Neuronal stem cell (in vitro differentiated cells): ENCODE measurements around the gene KCNK18. TPM values are rescaled to one million over a fixed set of nuclear protein-coding genes. Genes with fewer than 3 reads are reported as not detected.
A peak's percentile ranks its signal among the peaks of the same experiment; 100 is the strongest.

Experiments used
- DNase-seq: peaks from one replicate; pipeline ENCODE4 v3.0.0-alpha.2; 2013; ENCODE audit warnings: low spot score
- H2AFZ ChIP-seq: one replicate; pipeline ENCODE4 v1.6.1; 2013; ENCODE audit warnings: mild to moderate bottlenecking, low read length, inconsistent platforms
- H2AK5ac ChIP-seq: 2 replicates; pipeline ENCODE4 v1.6.1; 2013; ENCODE audit warnings: low read depth, mild to moderate bottlenecking, inconsistent platforms, low read length, moderate library complexity, mixed read lengths
- H2BK120ac ChIP-seq: 2 replicates; pipeline ENCODE4 v1.6.1; 2013; ENCODE audit warnings: low read depth, mild to moderate bottlenecking, inconsistent platforms, low read length, moderate library complexity, mixed read lengths
- H2BK12ac ChIP-seq: one replicate; pipeline ENCODE4 v1.6.1; 2013; ENCODE audit warnings: low read length, inconsistent platforms
- H2BK15ac ChIP-seq: 2 replicates; pipeline ENCODE4 v1.6.1; 2013; ENCODE audit warnings: mild to moderate bottlenecking, low read length, inconsistent platforms, mixed read lengths
- H2BK5ac ChIP-seq: one replicate; pipeline ENCODE4 v1.6.1; 2013; ENCODE audit warnings: inconsistent platforms, mild to moderate bottlenecking, low read length, moderate library complexity
- H3K14ac ChIP-seq: one replicate; pipeline ENCODE4 v1.6.1; 2013; ENCODE audit warnings: low read length, inconsistent platforms
- H3K18ac ChIP-seq: 2 replicates; pipeline ENCODE4 v1.6.1; 2013; ENCODE audit warnings: low read length, inconsistent platforms
- H3K23ac ChIP-seq: 2 replicates; pipeline ENCODE4 v1.6.1; 2013; ENCODE audit warnings: low read depth, mild to moderate bottlenecking, mixed read lengths, low read length, inconsistent platforms; ENCODE audit not compliant: poor library complexity
- H3K27ac ChIP-seq: replicated peaks from 3 replicates; pipeline ENCODE4 v1.5.1; 2013; ENCODE audit warnings: low read length, inconsistent platforms
- H3K27me3 ChIP-seq, 3 experiments: 2 replicates each; pipeline ENCODE4 v1.6.1; 2013; ENCODE audit warnings: low read length in 3 of 3, mild to moderate bottlenecking in 2 of 3, inconsistent platforms in 1 of 3, low read depth in 1 of 3, mixed read lengths in 1 of 3, moderate library complexity in 1 of 3; ENCODE audit not compliant: control insufficient read depth in 3 of 3, insufficient read depth in 3 of 3
- H3K36me3 ChIP-seq, 2 donors: replicated peaks in 1 of 2; 2 replicates each; pipeline ENCODE4 v1.6.1; 2013; ENCODE audit warnings: low read length in 2 of 2; ENCODE audit not compliant: control insufficient read depth in 2 of 2, insufficient read depth in 2 of 2
- H3K4ac ChIP-seq: 2 replicates; pipeline ENCODE4 v1.6.1; 2013; ENCODE audit warnings: inconsistent platforms, mild to moderate bottlenecking, low read length, moderate library complexity
- H3K4me1 ChIP-seq, 2 donors: 1 replicate in 1 of 2; 2 replicates in 1 of 2; pipeline ENCODE4 v1.6.1; 2013; ENCODE audit warnings: low read length in 2 of 2, low read depth in 1 of 2; ENCODE audit not compliant: control insufficient read depth in 2 of 2, insufficient read depth in 1 of 2
- H3K4me2 ChIP-seq: one replicate; pipeline ENCODE4 v1.6.1; 2013; ENCODE audit warnings: mild to moderate bottlenecking, low read length, inconsistent platforms; ENCODE audit not compliant: insufficient read depth, poor library complexity, severe bottlenecking
- H3K4me3 ChIP-seq, 2 donors: 2 replicates each; pipeline ENCODE4 v1.5.1; 2013; ENCODE audit warnings: low read length in 2 of 2, mild to moderate bottlenecking in 2 of 2, inconsistent platforms in 1 of 2, moderate library complexity in 1 of 2
- H3K79me1 ChIP-seq: one replicate; pipeline ENCODE4 v1.6.1; 2013; ENCODE audit warnings: low read depth, mild to moderate bottlenecking, inconsistent platforms, low read length, moderate library complexity
- H3K9ac ChIP-seq: one replicate; pipeline ENCODE4 v1.6.1; 2013; ENCODE audit warnings: mild to moderate bottlenecking, low read depth, low read length, inconsistent platforms; ENCODE audit not compliant: poor library complexity
- H3K9me3 ChIP-seq, 2 donors: replicated peaks in 1 of 2; 2 replicates each; pipeline versions ENCODE3 to v1.6.1; 2013; ENCODE audit warnings: low read length in 2 of 2, mild to moderate bottlenecking in 2 of 2, inconsistent platforms in 1 of 2, low read depth in 1 of 2, mixed read lengths in 1 of 2, moderate library complexity in 1 of 2; ENCODE audit not compliant: control insufficient read depth in 2 of 2, insufficient read depth in 1 of 2
- H4K8ac ChIP-seq: one replicate; pipeline ENCODE4 v1.6.1; 2013; ENCODE audit warnings: low read depth, mild to moderate bottlenecking, inconsistent platforms, low read length, moderate library complexity
- H4K91ac ChIP-seq: one replicate; pipeline ENCODE4 v1.6.1; 2013; ENCODE audit warnings: low read length, low read depth, mild to moderate bottlenecking, inconsistent platforms; ENCODE audit not compliant: poor library complexity
- WGBS, 2 donors: extraction: QIAGEN DNeasy Blood & Tissue Kit; methylation state at CpG; one replicate each; pipeline ENCODE4 v1.1.7; 2013; ENCODE audit warnings: missing lambda C conversion rate in 2 of 2, mixed read lengths in 1 of 2; ENCODE audit not compliant: insufficient read length in 2 of 2, insufficient replicate concordance in 1 of 2; ENCODE audit errors: extremely low coverage in 2 of 2; 5-methylcytosine and 5-hydroxymethylcytosine counted together
- polyA plus RNA-seq, 2 experiments: library from polyadenylated mRNA; stranded (reverse); fragments of 200-250 nt; gene quantifications; one replicate each; pipeline ENCODE4 v1.2.3, GENCODE V29; 2013

The KCNK18 gene
- polyA plus RNA-seq (2013, experiment 1 of 2): not detected
- not detected for polyA plus RNA-seq (2013, experiment 2 of 2)

- Histone ChIP-seq H3K36me3 (no peaks in the 10 kb centered on the region), H2BK12ac (peak within 1 kb of the TSS; percentile 78), H3K4me1 (peaks cover 0 to 8% of the 10 kb centered on the region in 2 donors), H3K9ac (no peak within 1 kb of the TSS), H3K4me3 (no peak within 1 kb of the TSS), H3K4me2 (no peak within 1 kb of the TSS), H3K18ac (peak within 1 kb of the TSS; percentile 42), H2AK5ac (peak within 1 kb of the TSS; percentile 32), H3K79me1 (no peaks in the 10 kb centered on the region), H3K4ac (peak within 1 kb of the TSS; percentile 23), H4K8ac (no peak within 1 kb of the TSS), H2BK15ac (peak within 1 kb of the TSS; percentile 69), H3K23ac (no peak within 1 kb of the TSS), H3K27ac (no peak within 1 kb of the TSS), H2BK120ac (no peak within 1 kb of the TSS), H3K27me3 (peaks cover 0 to 4% (median 0%) of the 10 kb centered on the region in 3 experiments), H2AFZ (peak within 1 kb of the TSS; percentile 66), H2BK5ac (no peak within 1 kb of the TSS), H4K91ac (no peak within 1 kb of the TSS), H3K9me3 (no peaks in the 10 kb centered on the region), H3K14ac (no peak within 1 kb of the TSS)
- no peak for DNase-seq
- no CpG with 5 or more reads among the region's 12 CpGs for WGBS, 2 donors
Measured at GRCh38 chr10:117197189-117197588, at the start of gene KCNK18. KCNK18 (plus strand) TSS chr10:117197489; CDS start chr10:117197489, 0 bp downstream.

GRCh38 chr10:117148284-117148683, 49.0 kb upstream of the KCNK18 start:
- no peak overlapping the region for H2AFZ ChIP-seq
- H2BK120ac ChIP-seq: no peak overlapping the region
- H3K4me2 ChIP-seq: no peak overlapping the region
- no peak overlapping the region for H3K27ac ChIP-seq
- peak overlapping the region; percentile 18 for H2BK12ac ChIP-seq
- no peak overlapping the region for H3K4ac ChIP-seq
- DNase-seq: no peak
- no peak overlapping the region for H4K8ac ChIP-seq
- peaks cover 0 to 2% of the 10 kb centered on the region in 2 donors for H3K4me1 ChIP-seq
- H4K91ac ChIP-seq: no peak overlapping the region
- no peak overlapping the region for H2BK15ac ChIP-seq
- no peak overlapping the region for H3K14ac ChIP-seq
- no peak overlapping the region for H3K23ac ChIP-seq
- H3K27me3 ChIP-seq: peaks cover 0 to 64% (median 3%) of the 10 kb centered on the region in 3 experiments
- H2BK5ac ChIP-seq: no peak overlapping the region
- no peak overlapping the region for H2AK5ac ChIP-seq
- peaks cover 0 to 7% of the 10 kb centered on the region in 2 donors for H3K9me3 ChIP-seq
- H3K4me3 ChIP-seq: no peak overlapping the region
- no peaks in the 10 kb centered on the region for H3K79me1 ChIP-seq
- H3K36me3 ChIP-seq: no peaks in the 10 kb centered on the region
- H3K18ac ChIP-seq: no peak overlapping the region
- H3K9ac ChIP-seq: no peak overlapping the region
- no CpG with 5 or more reads among the region's 3 CpGs for WGBS, 2 donors

GRCh38 chr10:117152668-117153067, 44.6 kb upstream of the KCNK18 start:
- H4K91ac ChIP-seq: no peak overlapping the region

GRCh38 chr10:117158297-117158696, 39.0 kb upstream of the KCNK18 start:
- H2BK12ac ChIP-seq: no peak overlapping the region
- H3K27ac ChIP-seq: no peak overlapping the region
- H2BK5ac ChIP-seq: no peak overlapping the region
- H3K36me3 ChIP-seq: no peaks in the 10 kb centered on the region
- peaks cover 0 to 6% of the 10 kb centered on the region in 2 donors for H3K4me1 ChIP-seq
- H2AFZ ChIP-seq: no peak overlapping the region
- no peak overlapping the region for H3K4ac ChIP-seq
- no peak overlapping the region for H3K9ac ChIP-seq
- no CpG with 5 or more reads among the region's 2 CpGs for WGBS, 2 donors
- peaks cover 5 to 89% (median 59%) of the 10 kb centered on the region in 3 experiments for H3K27me3 ChIP-seq
- H2AK5ac ChIP-seq: no peak overlapping the region
- no peaks in the 10 kb centered on the region for H3K9me3 ChIP-seq
- no peak overlapping the region for H3K4me2 ChIP-seq
- H3K79me1 ChIP-seq: no peaks in the 10 kb centered on the region
- no peak overlapping the region for H2BK120ac ChIP-seq
- DNase-seq: no peak
- no peak overlapping the region for H4K91ac ChIP-seq
- no peak overlapping the region for H3K23ac ChIP-seq
- H2BK15ac ChIP-seq: no peak overlapping the region
- H4K8ac ChIP-seq: no peak overlapping the region
- no peak overlapping the region for H3K18ac ChIP-seq
- H3K4me3 ChIP-seq: no peak overlapping the region
- H3K14ac ChIP-seq: no peak overlapping the region

More at GRCh38 chr10:117152668-117153067, 44.6 kb upstream of the KCNK18 start:
- Histone ChIP-seq H3K4me1 (no peaks in the 10 kb centered on the region), H3K4ac (no peak overlapping the region), H2AFZ (no peak overlapping the region), H3K27me3 (peaks cover 0 to 63% (median 17%) of the 10 kb centered on the region in 3 experiments), H3K14ac (no peak overlapping the region), H2AK5ac (no peak overlapping the region), H3K4me2 (no peak overlapping the region), H4K8ac (no peak overlapping the region), H2BK12ac (no peak overlapping the region), H3K27ac (no peak overlapping the region), H2BK15ac (no peak overlapping the region), H3K9ac (no peak overlapping the region), H2BK120ac (no peak overlapping the region), H3K36me3 (no peaks in the 10 kb centered on the region), H3K4me3 (no peak overlapping the region), H3K79me1 (no peaks in the 10 kb centered on the region), H2BK5ac (no peak overlapping the region), H3K9me3 (no peaks in the 10 kb centered on the region), H3K18ac (no peak overlapping the region), H3K23ac (no peak overlapping the region)
- no CpG with 5 or more reads among the region's 3 CpGs for WGBS, 2 donors
- DNase-seq: no peak
